Breast epithelium (tissue), 4 donors: Measurements from ENCODE around the gene RASSF10. TPM values are rescaled to one million over a fixed set of nuclear protein-coding genes. Genes with fewer than 3 reads are reported as not detected.

Source experiments
- DNase-seq, 2 donors: peaks; one replicate each; pipeline ENCODE4 v3.0.0-alpha.2; 2019; ENCODE audit warnings: low spot score in 2 of 2
- H3K27ac ChIP-seq, 2 donors: fragments of 200-600 bp; sonication (generic) in 1 of 2; one replicate each; pipeline ENCODE4 v1.5.1; 2016 to 2019; ENCODE audit warnings: mild to moderate bottlenecking in 1 of 2
- H3K27me3 ChIP-seq, 2 donors: fragments of 200-600 bp; sonication (generic) in 1 of 2; one replicate each; pipeline versions ENCODE4 v1.5.1 to v1.6.0; 2017 to 2019; ENCODE audit warnings: control low read depth in 1 of 2, mild to moderate bottlenecking in 1 of 2
- H3K36me3 ChIP-seq: fragments of 200-600 bp; one replicate; pipeline ENCODE4 v1.5.1; 2019
- H3K4me1 ChIP-seq, 2 donors: fragments of 200-600 bp; sonication (generic); one replicate each; pipeline ENCODE4 v1.5.1; 2016 to 2019; ENCODE audit warnings: control low read depth in 1 of 2
- H3K4me3 ChIP-seq, 3 donors: fragments of 200-600 bp; sonication (generic); 1 replicate in 2 of 3; 2 replicates in 1 of 3; pipeline ENCODE4 v1.5.1; 2016 to 2019; ENCODE audit warnings: mild to moderate bottlenecking in 3 of 3, moderate library complexity in 2 of 3
- H3K9me3 ChIP-seq, 2 donors: fragments of 200-600 bp; sonication (generic) in 1 of 2; one replicate each; pipeline ENCODE4 v1.5.1; 2016 to 2019; ENCODE audit warnings: control low read depth in 1 of 2
- CTCF ChIP-seq, 3 donors: fragments of 450-650 bp; IDR thresholded peaks; one replicate each; pipeline ENCODE4 v1.5.1; 2016 to 2017; ENCODE audit warnings: antibody characterized with exemption in 3 of 3, mild to moderate bottlenecking in 3 of 3, moderate library complexity in 3 of 3
- POLR2A ChIP-seq: fragments of 450-650 bp; IDR thresholded peaks from one replicate; pipeline ENCODE4 v1.6.1; 2016; ENCODE audit warnings: antibody characterized with exemption, mild to moderate bottlenecking, moderate library complexity
- POLR2AphosphoS5 ChIP-seq, 3 donors: sonication (generic); formaldehyde crosslinking; IDR thresholded peaks; one replicate each; pipeline ENCODE4 v1.6.1; 2017; ENCODE audit warnings: antibody characterized with exemption in 3 of 3
- intact Hi-C: fragments of 100-400 bp; cut with DNase I; formaldehyde crosslinking; loops from one replicate; pipeline ENCODE4 v1.15.1; 2023; ENCODE audit warnings: low total_unique reads
- total RNA-seq, 3 donors: library from RNA; depleted of rRNA; stranded (reverse); fragments of >200 nt; gene quantifications; one replicate each; pipeline ENCODE4 v1.1.0, GENCODE V29; 2016

The RASSF10 gene
- total RNA-seq, 3 donors from 2014 or later, result 0.16 to 9.7 (median 3.9) TPM

- Histone ChIP-seq H3K4me3 (no peak overlapping the region), H3K27ac (no peak overlapping the region), H3K9me3 (no peaks in the 10 kb centered on the region), H3K4me1 (no peaks in the 10 kb centered on the region), H3K27me3 (no peaks in the 10 kb centered on the region), H3K36me3 (no peaks in the 10 kb centered on the region)
- TF ChIP-seq CTCF (IDR thresholded peaks at IDR 0.05) (no peak), POLR2AphosphoS5 (IDR thresholded peaks at IDR 0.05) (no peak), POLR2A (no peak)
- no peak for DNase-seq
- intact Hi-C loops, result no loop called here
Measured at GRCh38 chr11:13035711-13036110, 26.6 kb downstream of the RASSF10 start.

GRCh38 chr11:13036235-13036634 is 27.1 kb downstream of the RASSF10 start:
- TF ChIP-seq CTCF (IDR thresholded peaks at IDR 0.05), result no peak
- TF ChIP-seq POLR2A, result no peak
- TF ChIP-seq POLR2AphosphoS5 (IDR thresholded peaks at IDR 0.05), result no peak
- H3K27ac ChIP-seq, result no peak overlapping the region
- DNase-seq, result no peak
- no peaks in the 10 kb centered on the region for H3K27me3 ChIP-seq
- H3K4me1 ChIP-seq, result no peaks in the 10 kb centered on the region
- no peaks in the 10 kb centered on the region for H3K9me3 ChIP-seq
- H3K36me3 ChIP-seq, result no peaks in the 10 kb centered on the region
- intact Hi-C loops, result no loop called here
- H3K4me3 ChIP-seq, result no peak overlapping the region

GRCh38 chr11:13038366-13038765 is 29.2 kb downstream of the RASSF10 start:
- Histone ChIP-seq H3K4me3 (no peak overlapping the region), H3K4me1 (no peaks in the 10 kb centered on the region), H3K9me3 (no peaks in the 10 kb centered on the region), H3K27me3 (no peaks in the 10 kb centered on the region), H3K27ac (no peak overlapping the region), H3K36me3 (no peaks in the 10 kb centered on the region)
- TF ChIP-seq CTCF (IDR thresholded peaks at IDR 0.05) (no peak), POLR2A (no peak), POLR2AphosphoS5 (IDR thresholded peaks at IDR 0.05) (no peak)
- intact Hi-C loops, result no loop called here
- no peak for DNase-seq

- H3K4me3 ChIP-seq, result no peak overlapping the region
- no peak for TF ChIP-seq POLR2AphosphoS5 (IDR thresholded peaks at IDR 0.05)
- no peak for TF ChIP-seq POLR2A
- no peak for TF ChIP-seq CTCF (IDR thresholded peaks at IDR 0.05)
- DNase-seq, result no peak
- no peaks in the 10 kb centered on the region for H3K27me3 ChIP-seq
- no peaks in the 10 kb centered on the region for H3K36me3 ChIP-seq
- no peaks in the 10 kb centered on the region for H3K4me1 ChIP-seq
- H3K9me3 ChIP-seq, result no peaks in the 10 kb centered on the region
- intact Hi-C loops, result no loop called here
- no peak overlapping the region for H3K27ac ChIP-seq
Measured at GRCh38 chr11:13039126-13039525, 30.0 kb downstream of the RASSF10 start.

- peak in 1 of 2 donors; percentile 22 for DNase-seq
- no peaks in the 10 kb centered on the region for H3K27me3 ChIP-seq
- TF ChIP-seq POLR2AphosphoS5 (IDR thresholded peaks at IDR 0.05) (no peak), POLR2A (no peak), CTCF (IDR thresholded peaks at IDR 0.05) (no peak)
- H3K4me3 ChIP-seq, result no peak overlapping the region
- intact Hi-C loops, result no loop called here
- H3K27ac ChIP-seq, result peak overlapping the region in 1 of 2 donors; percentile 16
- no peaks in the 10 kb centered on the region for H3K9me3 ChIP-seq
- no peaks in the 10 kb centered on the region for H3K4me1 ChIP-seq
- no peaks in the 10 kb centered on the region for H3K36me3 ChIP-seq
Measured at GRCh38 chr11:13040969-13041561, 31.9 kb downstream of the RASSF10 start.
